ENCODE measurements around the gene LRRC4C.

Gene LRRC4C

GRCh38 chr11:41282395-41282794, 177.1 kb downstream of the LRRC4C start:
- H3K18ac ChIP-seq (ENCODE audit: low read depth in 1 of 2, low read length in 2 of 2) = no peak overlapping the region
- H2AK5ac ChIP-seq (ENCODE audit: low read length, severe bottlenecking) = no peak overlapping the region
- WGBS = 87% methylated on average over 5 of the region's 5 CpGs
- DNase-seq = no peak
- no peak overlapping the region for H2AFZ ChIP-seq (ENCODE audit: low read depth, low read length)
- no peak overlapping the region for H3K27ac ChIP-seq (ENCODE audit: low read length, poor library complexity, severe bottlenecking)
- no peak overlapping the region for H3K4ac ChIP-seq (ENCODE audit: low read depth in 1 of 2, low read length in 2 of 2)
- no peaks in the 10 kb centered on the region for H3K36me3 ChIP-seq (ENCODE audit: control insufficient read depth in 1 of 2, insufficient read depth in 2 of 2, low read depth in 1 of 2, low read length in 2 of 2)
- no peaks in the 10 kb centered on the region for H3K4me1 ChIP-seq (ENCODE audit: control insufficient read depth, insufficient read depth, low read depth, low read length)
- H3K79me1 ChIP-seq (replicated peaks; ENCODE audit: low read length, poor library complexity, severe bottlenecking) = no peaks in the 10 kb centered on the region
- H2BK15ac ChIP-seq (ENCODE audit: low read depth, poor library complexity, severe bottlenecking) = no peak overlapping the region
- H3K9ac ChIP-seq (ENCODE audit: low read length) = no peak overlapping the region
- H4K91ac ChIP-seq (ENCODE audit: low read length) = no peak overlapping the region
- no peak overlapping the region for H2BK120ac ChIP-seq (ENCODE audit: low read depth, low read length)
- no peak overlapping the region for H2BK12ac ChIP-seq (ENCODE audit: low read length in 2 of 2)
- no peak overlapping the region for H4K8ac ChIP-seq (ENCODE audit: low read length)
- no peak overlapping the region for H2BK5ac ChIP-seq (ENCODE audit: low read depth, low read length, poor library complexity, severe bottlenecking)
- H3K23ac ChIP-seq (ENCODE audit: low read length in 2 of 2) = no peak overlapping the region
- H3K27me3 ChIP-seq (ENCODE audit: control insufficient read depth in 1 of 2, insufficient read depth in 1 of 2, low read length in 2 of 2) = no peaks in the 10 kb centered on the region
- no peak overlapping the region for H3K4me3 ChIP-seq (ENCODE audit: insufficient read depth in 1 of 2, low read depth in 1 of 2, low read length in 2 of 2)
- no peak overlapping the region for H3K4me2 ChIP-seq (ENCODE audit: low read length, poor library complexity, severe bottlenecking)
- H3K9me3 ChIP-seq (ENCODE audit: control insufficient read depth, low read length) = no peaks in the 10 kb centered on the region
- H3K14ac ChIP-seq (ENCODE audit: low read length in 2 of 2) = no peak overlapping the region

GRCh38 chr11:41281131-41281742, 178.2 kb downstream of the LRRC4C start:
- Histone ChIP-seq H3K23ac (ENCODE audit: low read length in 2 of 2) (no peak overlapping the region), H2AK5ac (ENCODE audit: low read length, severe bottlenecking) (no peak overlapping the region), H3K4me2 (ENCODE audit: low read length, poor library complexity, severe bottlenecking) (no peak overlapping the region), H3K18ac (ENCODE audit: low read depth in 1 of 2, low read length in 2 of 2) (no peak overlapping the region), H2BK120ac (ENCODE audit: low read depth, low read length) (no peak overlapping the region), H3K27me3 (ENCODE audit: control insufficient read depth in 1 of 2, insufficient read depth in 1 of 2, low read length in 2 of 2) (no peaks in the 10 kb centered on the region), H4K8ac (ENCODE audit: low read length) (no peak overlapping the region), H3K14ac (ENCODE audit: low read length in 2 of 2) (no peak overlapping the region), H3K4me1 (ENCODE audit: control insufficient read depth, insufficient read depth, low read depth, low read length) (no peaks in the 10 kb centered on the region), H2BK5ac (ENCODE audit: low read depth, low read length, poor library complexity, severe bottlenecking) (no peak overlapping the region), H4K91ac (ENCODE audit: low read length) (no peak overlapping the region), H3K36me3 (ENCODE audit: control insufficient read depth in 1 of 2, insufficient read depth in 2 of 2, low read depth in 1 of 2, low read length in 2 of 2) (no peaks in the 10 kb centered on the region), H3K27ac (ENCODE audit: low read length, poor library complexity, severe bottlenecking) (no peak overlapping the region), H2AFZ (ENCODE audit: low read depth, low read length) (no peak overlapping the region), H3K9ac (ENCODE audit: low read length) (no peak overlapping the region), H3K79me1 (replicated peaks; ENCODE audit: low read length, poor library complexity, severe bottlenecking) (no peaks in the 10 kb centered on the region), H2BK12ac (ENCODE audit: low read length in 2 of 2) (no peak overlapping the region), H3K4ac (ENCODE audit: low read depth in 1 of 2, low read length in 2 of 2) (no peak overlapping the region), H3K4me3 (ENCODE audit: insufficient read depth in 1 of 2, low read depth in 1 of 2, low read length in 2 of 2) (no peak overlapping the region), H2BK15ac (ENCODE audit: low read depth, poor library complexity, severe bottlenecking) (no peak overlapping the region), H3K9me3 (ENCODE audit: control insufficient read depth, low read length) (no peaks in the 10 kb centered on the region)
- 31% methylated on average over 5 of the region's 7 CpGs for WGBS
- peak; percentile 13 for DNase-seq

GRCh38 chr11:41274831-41275230, 184.6 kb downstream of the LRRC4C start:
- H3K4me2 ChIP-seq (ENCODE audit: low read length, poor library complexity, severe bottlenecking) = no peak overlapping the region
- 84% methylated on average over 7 of the region's 8 CpGs for WGBS

GRCh38 chr11:41273908-41274307, 185.5 kb downstream of the LRRC4C start:
- Histone ChIP-seq H2BK5ac (ENCODE audit: low read depth, low read length, poor library complexity, severe bottlenecking) (no peak overlapping the region), H2AK5ac (ENCODE audit: low read length, severe bottlenecking) (no peak overlapping the region), H2BK15ac (ENCODE audit: low read depth, poor library complexity, severe bottlenecking) (no peak overlapping the region), H3K4me2 (ENCODE audit: low read length, poor library complexity, severe bottlenecking) (no peak overlapping the region), H4K8ac (ENCODE audit: low read length) (no peak overlapping the region), H2BK12ac (ENCODE audit: low read length in 2 of 2) (no peak overlapping the region), H3K23ac (ENCODE audit: low read length in 2 of 2) (no peak overlapping the region), H3K27ac (ENCODE audit: low read length, poor library complexity, severe bottlenecking) (no peak overlapping the region), H3K4me3 (ENCODE audit: insufficient read depth in 1 of 2, low read depth in 1 of 2, low read length in 2 of 2) (no peak overlapping the region), H3K79me1 (replicated peaks; ENCODE audit: low read length, poor library complexity, severe bottlenecking) (no peaks in the 10 kb centered on the region), H3K18ac (ENCODE audit: low read depth in 1 of 2, low read length in 2 of 2) (no peak overlapping the region), H4K91ac (ENCODE audit: low read length) (no peak overlapping the region), H3K9me3 (ENCODE audit: control insufficient read depth, low read length) (no peaks in the 10 kb centered on the region), H3K36me3 (ENCODE audit: control insufficient read depth in 1 of 2, insufficient read depth in 2 of 2, low read depth in 1 of 2, low read length in 2 of 2) (no peaks in the 10 kb centered on the region), H3K9ac (ENCODE audit: low read length) (no peak overlapping the region), H3K14ac (ENCODE audit: low read length in 2 of 2) (no peak overlapping the region), H2BK120ac (ENCODE audit: low read depth, low read length) (no peak overlapping the region), H3K27me3 (ENCODE audit: control insufficient read depth in 1 of 2, insufficient read depth in 1 of 2, low read length in 2 of 2) (no peaks in the 10 kb centered on the region), H3K4me1 (ENCODE audit: control insufficient read depth, insufficient read depth, low read depth, low read length) (no peaks in the 10 kb centered on the region), H2AFZ (ENCODE audit: low read depth, low read length) (no peak overlapping the region), H3K4ac (ENCODE audit: low read depth in 1 of 2, low read length in 2 of 2) (no peak overlapping the region)
- WGBS = 80% methylated on average over 3 of the region's 3 CpGs
- DNase-seq = no peak

More at GRCh38 chr11:41274831-41275230, 184.6 kb downstream of the LRRC4C start:
- no peak overlapping the region for H2BK12ac ChIP-seq (ENCODE audit: low read length in 2 of 2)
- no peaks in the 10 kb centered on the region for H3K27me3 ChIP-seq (ENCODE audit: control insufficient read depth in 1 of 2, insufficient read depth in 1 of 2, low read length in 2 of 2)
- H3K4ac ChIP-seq (ENCODE audit: low read depth in 1 of 2, low read length in 2 of 2) = no peak overlapping the region
- DNase-seq = no peak
- no peak overlapping the region for H3K4me3 ChIP-seq (ENCODE audit: insufficient read depth in 1 of 2, low read depth in 1 of 2, low read length in 2 of 2)
- no peaks in the 10 kb centered on the region for H3K9me3 ChIP-seq (ENCODE audit: control insufficient read depth, low read length)
- no peak overlapping the region for H4K91ac ChIP-seq (ENCODE audit: low read length)
- no peak overlapping the region for H3K18ac ChIP-seq (ENCODE audit: low read depth in 1 of 2, low read length in 2 of 2)
- H3K4me1 ChIP-seq (ENCODE audit: control insufficient read depth, insufficient read depth, low read depth, low read length) = no peaks in the 10 kb centered on the region
- H2BK120ac ChIP-seq (ENCODE audit: low read depth, low read length) = no peak overlapping the region
- no peaks in the 10 kb centered on the region for H3K36me3 ChIP-seq (ENCODE audit: control insufficient read depth in 1 of 2, insufficient read depth in 2 of 2, low read depth in 1 of 2, low read length in 2 of 2)
- H3K79me1 ChIP-seq (replicated peaks; ENCODE audit: low read length, poor library complexity, severe bottlenecking) = no peaks in the 10 kb centered on the region
- no peak overlapping the region for H3K9ac ChIP-seq (ENCODE audit: low read length)
- no peak overlapping the region for H2BK15ac ChIP-seq (ENCODE audit: low read depth, poor library complexity, severe bottlenecking)
- no peak overlapping the region for H2BK5ac ChIP-seq (ENCODE audit: low read depth, low read length, poor library complexity, severe bottlenecking)
- no peak overlapping the region for H3K27ac ChIP-seq (ENCODE audit: low read length, poor library complexity, severe bottlenecking)
- no peak overlapping the region for H3K23ac ChIP-seq (ENCODE audit: low read length in 2 of 2)
- H2AFZ ChIP-seq (ENCODE audit: low read depth, low read length) = no peak overlapping the region
- no peak overlapping the region for H4K8ac ChIP-seq (ENCODE audit: low read length)
- no peak overlapping the region for H3K14ac ChIP-seq (ENCODE audit: low read length in 2 of 2)
- H2AK5ac ChIP-seq (ENCODE audit: low read length, severe bottlenecking) = no peak overlapping the region

Data from mesenchymal stem cell (in vitro differentiated cells and primary cell).